K562 (cell line): ENCODE data around the gene IQCK. TPM values are rescaled to one million over a fixed set of nuclear protein-coding genes. Genes with fewer than 3 reads are reported as not detected.

Source experiments
- ATAC-seq: fragments of 200-7000 bp; cut with Tn5 transposase; 3 replicates; pipeline ENCODE4 v1.9.1; 2020; ENCODE audit warnings: moderate library complexity
- BruUV-seq: library from RNA; stranded (reverse); fragments of 400-500 nt; replicated peaks from 2 replicates; lab custom pipeline; 2021; lab: Mats Ljungman, UMichigan
- CTCF ChIA-PET: fragments of 300-600 bp; formaldehyde crosslinking; extraction: SDS; loops from one replicate; lab custom pipeline; 2021; ENCODE audit warnings: low intra/inter-chr PET ratio; lab: Yijun Ruan, JAX
- POLR2A ChIA-PET: fragments of 300-600, 350-650 bp; sonication (Branson Sonifier 250); formaldehyde crosslinking; extraction: SDS; loops from one replicate; lab custom pipeline; 2021; ENCODE audit warnings: antibody characterized with exemption, inconsistent platforms; lab: Yijun Ruan, JAX
- DNase-seq, 4 experiments: peaks; one replicate each; pipeline versions ENCODE4 v3.0.0 to v3.0.0-alpha.2; 2011 to 2018; ENCODE audit warnings: low spot score in 3 of 4, mixed read lengths in 3 of 4; ENCODE audit errors: extremely low read depth in 1 of 4
- FAIRE-seq: peaks from 2 replicates; lab custom pipeline; 2011; peaks lifted over from hg19 to GRCh38; lab: Jason Lieb, UNC
- H2AFZ ChIP-seq: 2 replicates; pipeline ENCODE4 v1.6.0; 2011; ENCODE audit warnings: low read depth, low read length, control low read depth, inconsistent platforms
- H3K27ac ChIP-seq: fragments of 200-600 bp; 3 replicates; pipeline ENCODE4 v1.8.0; 2011; ENCODE audit warnings: low read depth, mild to moderate bottlenecking, control low read depth, inconsistent platforms, low read length, moderate library complexity, mixed read lengths; ENCODE audit errors: extremely low read depth
- H3K27me3 ChIP-seq, 2 experiments: fragments of 300-600 bp in 1 of 2; 2 replicates in 1 of 2; 3 replicates in 1 of 2; pipeline versions ENCODE4 v1.6.0 to v1.8.0; 2011; ENCODE audit warnings: inconsistent platforms in 2 of 2, low read length in 2 of 2, mild to moderate bottlenecking in 1 of 2, mixed read lengths in 1 of 2, moderate library complexity in 1 of 2; ENCODE audit not compliant: control insufficient read depth in 2 of 2, insufficient read depth in 2 of 2
- H3K36me3 ChIP-seq: fragments of 300-600 bp; 3 replicates; pipeline ENCODE4 v1.8.0; 2011; ENCODE audit warnings: mild to moderate bottlenecking, low read length, inconsistent platforms; ENCODE audit not compliant: control insufficient read depth, insufficient read depth
- H3K4me1 ChIP-seq, 2 experiments: fragments of 200-600 bp in 1 of 2; replicated peaks in 1 of 2; 2 replicates in 1 of 2; 3 replicates in 1 of 2; pipeline versions ENCODE4 v1.5.1 to v1.8.0; 2011; ENCODE audit warnings: inconsistent platforms in 2 of 2, low read length in 2 of 2, mild to moderate bottlenecking in 1 of 2, mixed read lengths in 1 of 2, moderate library complexity in 1 of 2; ENCODE audit not compliant: control insufficient read depth in 2 of 2, insufficient read depth in 2 of 2
- H3K4me2 ChIP-seq: 2 replicates; pipeline ENCODE4 v1.6.1; 2011; ENCODE audit warnings: low read length, control low read depth, inconsistent platforms, mixed read lengths; ENCODE audit not compliant: insufficient read depth
- H3K4me3 ChIP-seq: fragments of 200-600 bp; sonication (generic), shearing (Covaris generic); 2 replicates; pipeline ENCODE4 v1.5.1; 2016; ENCODE audit warnings: control low read depth, inconsistent platforms
- H3K79me2 ChIP-seq: fragments of 200-600 bp; 3 replicates; pipeline ENCODE4 v1.8.0; 2011; ENCODE audit warnings: low read length, inconsistent platforms; ENCODE audit not compliant: control insufficient read depth, insufficient read depth
- H3K9ac ChIP-seq, 2 experiments: 2 replicates each; pipeline versions ENCODE4 v1.6.0 to v1.6.1; 2011; ENCODE audit warnings: low read depth in 2 of 2, low read length in 2 of 2, control low read depth in 1 of 2, inconsistent platforms in 1 of 2, mild to moderate bottlenecking in 1 of 2, mixed read lengths in 1 of 2; ENCODE audit not compliant: insufficient read depth in 1 of 2
- H3K9me1 ChIP-seq: one replicate; pipeline ENCODE4 v1.6.0; 2011; ENCODE audit warnings: inconsistent platforms, mild to moderate bottlenecking, low read length, moderate library complexity; ENCODE audit not compliant: control insufficient read depth, insufficient read depth
- H3K9me3 ChIP-seq: replicated peaks from 2 replicates; pipeline ENCODE4 v1.5.1; 2011; ENCODE audit warnings: low read depth, low read length, inconsistent platforms; ENCODE audit not compliant: control insufficient read depth, insufficient read depth
- H4K20me1 ChIP-seq: replicated peaks from 2 replicates; pipeline ENCODE4 v1.6.1; 2011; ENCODE audit warnings: low read length, inconsistent platforms, mixed read lengths; ENCODE audit not compliant: control insufficient read depth, insufficient read depth
- COPS2 ChIP-seq: fragments of 450-650 bp; conservative IDR thresholded peaks from 2 replicates; pipeline ENCODE4 v1.6.1; 2016; ENCODE audit warnings: mild to moderate bottlenecking, moderate library complexity
- CXXC5 ChIP-seq: fragments of 250-450 bp; sonication (Bioruptor Pico); IDR thresholded peaks from 2 replicates; pipeline ENCODE4 v1.8.0; 2022; ENCODE audit warnings: inconsistent platforms, mild to moderate bottlenecking, moderate library complexity
- FOS ChIP-seq: IDR thresholded peaks from 3 replicates; pipeline ENCODE4 v1.6.1; 2011; ENCODE audit not compliant: insufficient read length; ENCODE audit errors: extremely low read depth
- JUNB ChIP-seq: fragments of 450-650 bp; formaldehyde crosslinking; conservative IDR thresholded peaks from 2 replicates; pipeline ENCODE4 v1.4.0; 2020; ENCODE audit warnings: mild to moderate bottlenecking
- MCM3 ChIP-seq: fragments of 450-650 bp; IDR thresholded peaks from 2 replicates; pipeline ENCODE4 v1.6.1; 2016
- TAL1 ChIP-seq: fragments of 450-650 bp; IDR thresholded peaks from 2 replicates; pipeline ENCODE4 v1.6.1; 2016; ENCODE audit warnings: mild to moderate bottlenecking
- TRIM25 ChIP-seq: fragments of 450-650 bp; IDR thresholded peaks from 2 replicates; pipeline ENCODE4 v1.7.0; 2016; ENCODE audit warnings: borderline replicate concordance
- ZBTB49 ChIP-seq: sonication (generic); formaldehyde crosslinking; IDR thresholded peaks from 2 replicates; pipeline ENCODE4 v1.8.0; 2022; ENCODE audit warnings: missing genetic modification reagents, mild to moderate bottlenecking, borderline replicate concordance
- WGBS: fragments of 100-300 bp; shearing (Covaris generic); methylation state at CpG from one replicate; pipeline ENCODE4 v1.1.6; 2016; ENCODE audit warnings: low coverage, mixed read lengths; ENCODE audit not compliant: insufficient coverage; ENCODE audit errors: missing lambda C conversion rate; 5-methylcytosine and 5-hydroxymethylcytosine counted together
- in situ Hi-C: fragments of 300-500 bp; cut with MboI; formaldehyde crosslinking; loops from 4 replicates; pipeline ENCODE4 v1.15.0; 2018; ENCODE audit warnings: inconsistent platforms, mixed read lengths
- intact Hi-C: fragments of 100-400 bp; cut with micrococcal nuclease; formaldehyde crosslinking; loops from 2 replicates; pipeline ENCODE4 v1.14.2; 2022
- polyA plus RNA-seq, 8 experiments: library from polyadenylated mRNA; depleted of rRNA in 4 of 8; stranded (reverse) in 5 of 8; unstranded in 3 of 8; fragments of >200 nt; fragmentation: Nextera tagmentation in 2 of 8; fragmentation: Illumina TruSeq in 1 of 8; extraction: Ambion mirVana in 2 of 8; extraction: Trizol in 1 of 8; gene quantifications; 2 replicates each; pipeline versions ENCODE4 v1.2.1 to v1.2.3, GENCODE V29; 2011 to 2014; ENCODE audit warnings: inconsistent platforms in 1 of 8, missing spikeins in 1 of 8
- total RNA-seq, 7 experiments: library from RNA; depleted of rRNA in 6 of 7; stranded (reverse); fragments of >200 nt in 6 of 7; fragmentation: Illumina TruSeq in 2 of 7; extraction: Trizol in 2 of 7; gene quantifications; 2 replicates each; pipeline versions ENCODE4 v1.2.1 to v1.2.3, GENCODE V29; 2011 to 2021; ENCODE audit warnings: low replicate concordance in 1 of 7
- TF ChIP-seq, protein P1 (sequence below): fragments of 450-650 bp; IDR thresholded peaks from 2 replicates; pipeline ENCODE4 v1.6.1; 2016; ENCODE audit warnings: mild to moderate bottlenecking

The IQCK gene
- total and polyA plus RNA-seq, 9 of the 15 experiments (the other 6 are each of a cell fraction or from before 2014, with no cell fraction given): 5.2 to 12.2 (median 7.3) TPM

DNA sequence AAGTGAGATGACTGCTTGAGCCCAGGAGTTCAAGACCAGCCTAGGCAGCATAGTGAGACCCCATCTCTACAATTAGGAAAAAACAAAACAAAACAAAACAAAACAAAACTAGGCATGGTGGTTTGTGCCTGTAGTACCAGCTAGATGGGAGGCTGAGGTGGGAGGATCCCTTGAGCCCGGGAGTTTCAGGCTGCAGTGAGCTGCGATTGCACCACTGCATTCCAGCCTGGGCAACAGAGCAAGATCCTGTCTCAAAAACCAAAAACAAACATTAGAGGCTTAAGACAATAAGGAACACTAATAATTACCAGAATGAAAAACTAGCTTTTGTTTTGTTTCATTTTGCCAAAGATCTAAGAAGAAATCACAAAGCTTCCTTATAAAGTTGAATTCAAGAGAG is 97.3 kb downstream of the IQCK start:
- H3K4me2 ChIP-seq: no peak overlapping the region
- intact Hi-C loops (no loop called here), in situ Hi-C loops (no loop called here)
- H3K27ac ChIP-seq: no peak overlapping the region
- H2AFZ ChIP-seq: no peak overlapping the region
- ATAC-seq: no peak
- no peaks in the 10 kb centered on the region for H3K9me3 ChIP-seq
- no peak overlapping the region for H3K4me3 ChIP-seq
- H4K20me1 ChIP-seq: no peaks in the 10 kb centered on the region
- no peak for DNase-seq
- H3K9me1 ChIP-seq: no peaks in the 10 kb centered on the region
- no TSS peak for BruUV-seq
- peaks cover 0 to 8% of the 10 kb centered on the region in 2 experiments; a peak in 3 of 5 replicates for H3K4me1 ChIP-seq
- H3K79me2 ChIP-seq: no peaks in the 10 kb centered on the region
- no peaks in the 10 kb centered on the region for H3K36me3 ChIP-seq
- FAIRE-seq: no peak
- H3K27me3 ChIP-seq: no peaks in the 10 kb centered on the region; a peak in 1 of 5 replicates
- ChIA-PET CTCF (no interaction called here), POLR2A (interaction anchor here (1.3 kb wide), 1 partner anchor 9 kb away, joined by 6 read pairs; no protein-coding TSS in a partner anchor)
- 27% methylated on average over 2 of the region's 2 CpGs for WGBS
- no peak overlapping the region for H3K9ac ChIP-seq
- no peak for TF ChIP-seq JUNB (CRISPR knock-in tag)
- TF ChIP-seq TAL1: no peak
- no peak for TF ChIP-seq TRIM25
- no peak for TF ChIP-seq CXXC5 (CRISPR knock-in tag)
- TF ChIP-seq, protein P1, sequence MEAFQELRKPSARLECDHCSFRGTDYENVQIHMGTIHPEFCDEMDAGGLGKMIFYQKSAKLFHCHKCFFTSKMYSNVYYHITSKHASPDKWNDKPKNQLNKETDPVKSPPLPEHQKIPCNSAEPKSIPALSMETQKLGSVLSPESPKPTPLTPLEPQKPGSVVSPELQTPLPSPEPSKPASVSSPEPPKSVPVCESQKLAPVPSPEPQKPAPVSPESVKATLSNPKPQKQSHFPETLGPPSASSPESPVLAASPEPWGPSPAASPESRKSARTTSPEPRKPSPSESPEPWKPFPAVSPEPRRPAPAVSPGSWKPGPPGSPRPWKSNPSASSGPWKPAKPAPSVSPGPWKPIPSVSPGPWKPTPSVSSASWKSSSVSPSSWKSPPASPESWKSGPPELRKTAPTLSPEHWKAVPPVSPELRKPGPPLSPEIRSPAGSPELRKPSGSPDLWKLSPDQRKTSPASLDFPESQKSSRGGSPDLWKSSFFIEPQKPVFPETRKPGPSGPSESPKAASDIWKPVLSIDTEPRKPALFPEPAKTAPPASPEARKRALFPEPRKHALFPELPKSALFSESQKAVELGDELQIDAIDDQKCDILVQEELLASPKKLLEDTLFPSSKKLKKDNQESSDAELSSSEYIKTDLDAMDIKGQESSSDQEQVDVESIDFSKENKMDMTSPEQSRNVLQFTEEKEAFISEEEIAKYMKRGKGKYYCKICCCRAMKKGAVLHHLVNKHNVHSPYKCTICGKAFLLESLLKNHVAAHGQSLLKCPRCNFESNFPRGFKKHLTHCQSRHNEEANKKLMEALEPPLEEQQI: no peak
- no peak for TF ChIP-seq MCM3
- TF ChIP-seq COPS2: no peak
- no peak for TF ChIP-seq FOS
- no peak for TF ChIP-seq ZBTB49
